Adrenal gland (tissue), 12 donors: ENCODE data around the gene C1orf105. TPM values are rescaled to one million over a fixed set of nuclear protein-coding genes. Genes with fewer than 3 reads are reported as not detected.
A peak's percentile ranks its signal among the peaks of the same experiment; 100 is the strongest.
"Not testable (repeated sequence)": the region's sequence is repeated elsewhere in the genome, so short reads cannot be mapped to it uniquely, and the experiment has no call there.

Experiments
- DNase-seq, 7 donors: peaks; one replicate each; pipeline ENCODE4 v3.0.0-alpha.2; 2019 to 2020
- H3K27ac ChIP-seq, 5 donors: fragments of 200-600 bp; sonication (generic) in 4 of 5; 1 replicate in 3 of 5; 2 replicates in 2 of 5; pipeline versions ENCODE4 v1.5.1 to v1.8.0; 2016 to 2020; ENCODE audit warnings: mild to moderate bottlenecking in 1 of 5
- H3K27me3 ChIP-seq: fragments of 200-600 bp; 2 replicates; pipeline ENCODE4 v1.8.0; 2021
- H3K36me3 ChIP-seq, 2 donors: fragments of 200-600 bp; replicated peaks in 1 of 2; 1 replicate in 1 of 2; 2 replicates in 1 of 2; pipeline versions ENCODE4 v1.5.1 to v1.8.0; 2018 to 2022
- H3K4me1 ChIP-seq, 2 donors: fragments of 200-600 bp; replicated peaks in 1 of 2; 1 replicate in 1 of 2; 2 replicates in 1 of 2; pipeline versions ENCODE4 v1.5.1 to v1.8.0; 2018 to 2021
- H3K4me3 ChIP-seq, 4 donors: fragments of 200-600 bp; sonication (generic) in 3 of 4; one replicate each; pipeline ENCODE4 v1.5.1; 2016 to 2018
- H3K9me3 ChIP-seq, 3 donors: fragments of 200-600 bp; sonication (generic) in 1 of 3; replicated peaks in 1 of 3; 1 replicate in 2 of 3; 2 replicates in 1 of 3; pipeline versions ENCODE4 v1.5.1 to v1.8.0; 2016 to 2021
- CTCF ChIP-seq, 6 experiments: fragments of 450-650 bp in 4 of 6; fragments of 200-600 bp in 2 of 6; sonication (generic) in 1 of 6; IDR thresholded peaks; 1 replicate in 5 of 6; 2 replicates in 1 of 6; pipeline versions ENCODE4 v1.5.1 to v1.8.0; 2016 to 2021; ENCODE audit warnings: antibody characterized with exemption in 6 of 6, mild to moderate bottlenecking in 2 of 6, moderate library complexity in 1 of 6
- POLR2A ChIP-seq, 2 donors: fragments of 450-650 bp; IDR thresholded peaks; one replicate each; pipeline ENCODE4 v1.6.1; 2017; ENCODE audit warnings: antibody characterized with exemption in 2 of 2, mild to moderate bottlenecking in 2 of 2, moderate library complexity in 1 of 2
- WGBS, 4 donors: extraction: QIAGEN DNeasy Blood & Tissue Kit in 2 of 4; methylation state at CpG; one replicate each; pipeline versions ENCODE4 v1.1.5 to v1.1.7; 2013 to 2017; 5-methylcytosine and 5-hydroxymethylcytosine counted together
- intact Hi-C, 2 donors: fragments of 100-400 bp; cut with DNase I; formaldehyde crosslinking; loops; one replicate each; pipeline versions ENCODE4 v1.14.1 to v1.15.0; 2022 to 2023
- polyA plus RNA-seq, 3 donors: library from polyadenylated mRNA; stranded (reverse); fragments of 200-250 nt in 2 of 3; fragments of 350-450 nt in 1 of 3; fragmentation: Illumina TruSeq in 1 of 3; extraction: RNeasy Lipid Tissue Mini Kit (QIAGEN cat#74804) in 1 of 3; gene quantifications; one replicate each; pipeline ENCODE4 v1.2.3, GENCODE V29; 2013 to 2014
- total RNA-seq, 9 donors: library from RNA; depleted of rRNA in 4 of 9; stranded (reverse); fragments of >200 nt in 4 of 9; fragments of 120-200 nt in 1 of 9; fragmentation: NEBNext Ultra II Directional in 1 of 9; extraction: Animal tissue kit (Norgen Biotek cat#: 25700) in 1 of 9; gene quantifications; one replicate each; pipeline versions ENCODE4 v1.1.0 to v1.2.4, GENCODE V29; 2013 to 2023
- donor health status: healthy with polysubstance abuse.
- donor health status: Bipolar disorder and iron deficiency.
- donor health status: DM: yes; HTN: yes; CAD: no.
- donor health status: DM: no; HTN: no; CAD: no.
- donor health status: DM: no; HTN: no; CAD: no.
- donor health status: DM: yes; HTN: yes; CAD: no.

Gene C1orf105
- total and polyA plus RNA-seq, 12 donors: 0.37 to 0.80 (median 0.39) TPM; not detected in 9

GRCh38 chr1:172494166-172494565 is 73.7 kb downstream of the C1orf105 start:
- Histone ChIP-seq H3K9me3 (no peaks in the 10 kb centered on the region), H3K4me3 (no peak overlapping the region), H3K4me1 (peaks cover 11 to 12% of the 10 kb centered on the region in 2 donors), H3K27me3 (no peaks in the 10 kb centered on the region), H3K27ac (no peak overlapping the region), H3K36me3 (no peaks in the 10 kb centered on the region)
- TF ChIP-seq CTCF (IDR thresholded peaks at IDR 0.05) (no peak), POLR2A (IDR thresholded peaks at IDR 0.05) (no peak)
- intact Hi-C loops: no loop called here
- WGBS, 4 donors: 82 to 98% (median 96%) methylated on average over 2 of the region's 2 CpGs
- no peak for DNase-seq

DNA sequence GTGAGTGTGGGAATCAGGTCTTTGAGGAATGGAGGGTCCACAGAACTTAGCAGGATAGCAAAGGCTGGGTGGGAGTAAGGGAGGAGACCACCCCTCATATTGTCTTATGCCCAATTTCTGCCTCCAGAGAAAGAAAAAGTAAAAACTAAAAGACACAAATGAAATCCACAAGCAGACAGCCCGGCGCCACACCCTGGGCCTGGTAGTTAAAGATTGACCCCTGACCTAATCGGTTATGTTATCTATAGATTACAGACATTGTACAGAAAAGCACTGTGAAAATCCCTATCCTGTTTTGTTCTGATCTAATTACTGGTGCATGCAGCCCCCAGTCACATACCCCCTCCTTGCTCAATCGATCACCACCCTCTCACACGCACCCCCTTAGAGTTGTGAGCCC is 75.6 kb downstream of the C1orf105 start:
- DNase-seq, H3K27me3 ChIP-seq, H3K4me3 ChIP-seq, intact Hi-C loops, H3K36me3 ChIP-seq, H3K27ac ChIP-seq, H3K9me3 ChIP-seq: not testable (repeated sequence)
- peaks cover 11 to 12% of the 10 kb centered on the region in 2 donors for H3K4me1 ChIP-seq
- 85 to 95% (median 90%) methylated on average over 5 of the region's 5 CpGs for WGBS, 4 donors

DNA sequence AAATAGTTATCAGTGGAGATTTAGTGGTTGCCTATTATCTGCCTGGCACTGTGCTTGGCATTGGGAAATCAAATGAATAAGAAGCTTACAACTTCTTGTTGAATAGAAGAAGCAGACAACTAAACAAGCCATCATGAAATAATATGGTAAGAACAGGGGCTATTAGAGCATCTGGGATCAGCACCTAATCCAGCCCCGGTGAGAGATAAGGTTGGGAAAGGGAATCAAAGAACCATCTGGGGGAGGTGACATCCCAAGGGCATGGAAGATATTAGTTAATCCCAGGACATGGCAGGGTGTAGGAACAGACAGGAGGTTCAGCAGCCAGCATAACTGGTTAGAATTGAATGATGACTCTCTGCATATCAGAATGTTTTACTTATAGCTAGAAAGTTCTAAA is 76.2 kb downstream of the C1orf105 start:
- WGBS, 4 donors: 17 to 24% (median 22%) methylated on average over 1 of the region's 1 CpG
- H3K27ac ChIP-seq: no peak overlapping the region
- TF ChIP-seq CTCF (IDR thresholded peaks at IDR 0.05) (no peak), POLR2A (IDR thresholded peaks at IDR 0.05) (no peak)

DNA sequence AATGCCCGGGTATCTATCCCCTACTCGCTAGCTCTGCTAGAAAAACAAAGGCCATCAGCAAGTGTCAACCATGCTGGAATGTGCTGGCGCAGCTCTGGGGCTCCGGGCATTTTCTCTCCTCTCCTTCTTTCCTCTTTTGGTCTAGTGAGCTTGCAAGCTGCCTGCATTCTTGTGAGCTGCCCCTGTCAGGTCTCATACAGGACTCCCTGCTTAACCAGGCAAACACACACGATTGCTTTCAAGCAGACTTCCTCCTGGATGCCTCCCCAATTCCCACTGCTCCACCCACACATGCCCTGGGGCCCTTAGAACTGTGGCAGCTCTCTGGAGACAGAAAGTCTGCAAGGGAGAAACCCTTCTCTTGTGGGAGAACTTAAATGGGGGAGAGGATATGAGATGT is 76.7 kb downstream of the C1orf105 start:
- peak in 3 of 7 donors; percentile 10 to 32 (median 15) for DNase-seq
- H3K36me3 ChIP-seq: no peaks in the 10 kb centered on the region
- no peaks in the 10 kb centered on the region for H3K27me3 ChIP-seq
- no peaks in the 10 kb centered on the region for H3K9me3 ChIP-seq
- H3K4me3 ChIP-seq: no peak overlapping the region
- H3K27ac ChIP-seq: no peak overlapping the region
- 17 to 37% (median 27%) methylated on average over 5 of the region's 5 CpGs for WGBS, 4 donors
- H3K4me1 ChIP-seq: peaks cover 11 to 12% of the 10 kb centered on the region in 2 donors
- intact Hi-C loops: no loop called here
- no peak for TF ChIP-seq POLR2A (IDR thresholded peaks at IDR 0.05)
- TF ChIP-seq CTCF (IDR thresholded peaks at IDR 0.05): no peak

More for the DNA sequence above, 76.2 kb downstream of the C1orf105 start:
- Histone ChIP-seq H3K36me3 (no peaks in the 10 kb centered on the region), H3K9me3 (no peaks in the 10 kb centered on the region), H3K4me1 (peaks cover 11 to 12% of the 10 kb centered on the region in 2 donors), H3K4me3 (no peak overlapping the region), H3K27me3 (no peaks in the 10 kb centered on the region)
- intact Hi-C loops: no loop called here
- DNase-seq: no peak

DNA sequence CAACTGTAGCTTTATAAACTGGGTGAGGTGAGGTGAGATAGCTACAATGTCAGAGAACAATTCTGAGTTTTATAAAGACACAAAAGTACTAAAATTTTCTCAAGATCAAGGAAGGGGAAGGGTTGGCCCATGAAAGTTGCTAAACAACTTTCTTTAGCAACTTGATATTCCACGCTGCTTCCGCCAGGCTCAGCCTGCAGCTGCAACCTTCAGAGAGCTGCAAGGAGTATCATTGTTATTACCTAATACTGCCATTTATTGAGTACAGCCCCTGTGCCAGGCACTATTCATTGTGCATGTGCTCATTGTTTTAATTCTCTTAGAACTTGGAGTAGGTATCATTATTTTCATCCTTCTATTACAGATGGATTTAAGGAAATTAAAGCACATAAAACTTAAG is 78.4 kb downstream of the C1orf105 start:
- Histone ChIP-seq H3K4me3 (no peak overlapping the region), H3K9me3 (no peaks in the 10 kb centered on the region), H3K4me1 (peaks cover 11 to 12% of the 10 kb centered on the region in 2 donors), H3K27ac (no peak overlapping the region), H3K36me3 (no peaks in the 10 kb centered on the region), H3K27me3 (no peaks in the 10 kb centered on the region)
- no peak for DNase-seq
- no peak for TF ChIP-seq POLR2A (IDR thresholded peaks at IDR 0.05)
- TF ChIP-seq CTCF (IDR thresholded peaks at IDR 0.05): no peak
- 75 to 94% (median 88%) methylated on average over 2 of the region's 2 CpGs for WGBS, 4 donors
- intact Hi-C loops: no loop called here
